ENCODE measurements around the gene FAT2.
"Not testable (repeated sequence)": the region's sequence is repeated elsewhere in the genome, so short reads cannot be mapped to it uniquely, and the experiment has no call there.

Gene FAT2

DNA sequence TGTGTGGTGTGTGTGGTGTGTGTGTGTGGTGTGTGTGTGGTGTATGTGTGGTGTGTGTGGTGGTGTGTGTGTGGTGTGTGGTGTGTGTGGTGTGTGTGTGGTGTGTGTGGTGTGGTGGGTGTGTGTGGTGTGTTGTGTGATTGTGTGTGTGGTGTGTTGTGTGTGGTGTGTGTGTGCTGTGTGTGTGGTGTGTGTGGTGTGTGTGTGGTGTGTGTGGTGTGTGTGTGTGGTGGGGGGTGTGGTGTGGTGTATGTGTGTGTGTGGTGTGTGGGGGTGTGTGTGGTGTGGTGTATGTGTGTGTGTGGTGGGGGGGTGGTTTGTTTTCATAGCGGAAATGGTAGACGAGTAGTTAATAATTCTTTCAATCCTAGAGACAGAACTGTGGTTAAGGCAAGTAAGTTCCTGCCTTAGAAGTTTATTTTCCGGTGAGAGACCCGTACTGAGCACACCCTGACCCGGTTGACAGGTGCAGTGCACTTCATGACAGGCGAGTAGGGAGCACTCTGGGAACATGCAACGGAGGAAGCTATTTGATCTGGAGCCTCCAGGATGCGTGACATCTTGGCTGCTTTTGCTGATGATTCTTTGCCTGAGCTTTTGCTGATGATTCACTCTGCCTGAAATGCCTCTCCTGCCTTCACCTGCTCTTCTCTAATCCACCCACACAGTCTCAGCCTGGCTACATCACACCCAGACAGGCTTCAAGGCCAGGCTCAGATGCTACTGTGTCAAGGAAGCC, 21.7 kb upstream of the FAT2 start:
- DNase-seq, result peak; percentile 77

DNA sequence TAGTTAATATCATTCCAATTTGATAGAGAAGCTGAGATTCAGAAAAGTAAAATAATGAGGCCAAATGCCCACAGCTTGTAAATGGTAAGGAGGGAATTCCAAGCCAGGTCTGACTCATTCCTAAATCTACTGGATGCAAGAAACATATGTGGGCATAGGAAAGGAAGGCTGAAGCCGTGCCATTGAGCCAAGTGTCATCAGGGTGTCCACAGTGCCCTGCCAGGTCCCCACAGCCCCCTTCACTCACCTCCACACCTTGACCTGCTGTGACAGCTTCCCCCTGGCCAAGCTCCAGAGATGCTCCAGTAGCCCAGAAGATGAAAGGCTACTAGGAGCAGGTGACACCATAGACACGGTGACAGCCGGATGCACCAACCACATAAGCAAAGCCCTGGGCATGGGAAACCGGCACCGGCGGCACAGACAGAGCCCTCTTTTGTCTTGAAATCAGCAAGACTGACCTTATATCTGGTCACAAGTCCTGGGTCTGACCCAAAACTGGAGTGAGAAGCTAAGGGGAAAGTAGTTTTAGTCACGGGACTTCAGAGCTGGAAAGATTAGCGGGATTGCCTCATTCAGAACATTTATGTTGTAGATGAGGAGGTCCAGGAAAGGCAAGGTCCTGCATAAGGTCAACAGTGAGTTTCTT, 20.1 kb upstream of the FAT2 start:
- no peak for DNase-seq

DNA sequence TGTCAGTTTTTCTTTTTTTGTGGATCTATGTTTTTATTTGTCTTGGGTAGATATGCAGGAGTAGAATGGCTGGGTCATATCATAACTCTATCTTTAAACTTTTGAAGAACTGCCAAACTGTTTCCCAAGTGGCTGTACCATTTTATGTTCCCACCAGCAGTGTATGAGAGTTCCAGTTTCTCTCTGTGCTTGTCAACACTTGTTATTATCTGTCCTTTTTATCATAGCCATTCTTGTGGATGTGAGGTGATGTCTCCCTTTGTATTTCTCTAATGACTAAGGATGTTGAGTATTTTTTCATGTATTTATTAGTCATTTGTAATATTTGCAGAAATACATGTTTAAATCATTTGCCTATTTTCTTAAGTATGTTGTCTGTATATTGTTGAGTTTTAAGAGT, 17.4 kb upstream of the FAT2 start:
- DNase-seq, result no peak

- no peak for DNase-seq
Measured at GRCh38 chr5:151607304-151607703, 16.2 kb upstream of the FAT2 start.

DNA sequence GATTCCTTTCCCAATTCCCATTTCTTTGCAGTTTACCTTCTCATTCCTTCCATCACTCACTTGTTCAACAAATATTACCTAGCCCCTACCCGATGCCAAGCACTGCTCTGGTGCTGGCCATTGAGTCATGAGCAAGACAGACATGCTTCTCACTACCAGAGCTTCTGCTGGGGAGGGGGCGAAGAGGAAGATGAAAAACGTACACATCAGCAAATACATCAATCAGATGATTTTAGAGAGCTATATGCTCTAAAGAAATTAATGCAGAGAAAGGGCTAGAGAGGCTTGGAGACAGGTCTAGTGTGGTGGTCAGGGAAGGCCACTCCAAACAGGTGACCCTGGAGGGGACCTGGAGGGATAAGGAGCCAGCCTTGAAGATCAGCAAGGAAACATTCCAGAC, 14.4 kb upstream of the FAT2 start:
- DNase-seq, result no peak

DNA sequence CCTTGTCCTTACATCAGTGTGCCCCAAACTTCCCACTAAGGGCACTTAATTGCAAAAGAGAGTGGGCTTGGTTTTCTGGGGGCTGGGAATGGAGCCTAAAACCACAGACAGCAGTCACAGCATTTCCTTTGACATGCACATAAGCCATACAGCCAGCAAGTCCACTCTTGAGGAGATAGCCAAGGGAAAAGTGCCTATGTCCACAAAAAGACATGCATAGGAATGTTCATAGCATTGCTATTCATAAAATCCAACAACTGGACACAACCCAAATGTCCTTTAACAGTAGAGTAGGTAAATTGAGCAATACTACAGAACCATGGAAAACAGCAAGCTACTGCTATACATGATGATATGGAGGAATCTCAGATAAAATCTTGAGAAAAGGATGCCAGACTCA, 11.7 kb upstream of the FAT2 start:
- DNase-seq, result no peak

DNA sequence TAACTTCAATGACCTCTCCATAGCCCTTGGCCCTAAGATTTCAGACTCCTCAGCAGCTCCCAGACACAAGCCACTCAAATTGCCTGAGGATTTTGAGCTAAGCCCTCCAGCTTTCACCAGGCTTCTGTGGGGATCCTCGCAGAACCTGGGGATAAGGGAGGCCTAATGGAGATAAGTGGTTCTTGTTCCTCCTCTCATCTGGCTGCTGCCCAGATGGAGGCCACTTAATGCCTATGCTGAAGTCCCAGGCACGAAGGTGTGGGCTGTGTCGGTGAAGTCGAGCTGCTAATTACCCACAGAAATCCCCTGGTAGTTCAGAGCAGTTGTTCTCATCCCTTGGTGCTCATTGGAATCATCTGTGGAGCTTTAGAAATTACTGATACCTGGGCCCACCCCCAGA, 10.3 kb upstream of the FAT2 start:
- no peak for DNase-seq

DNA sequence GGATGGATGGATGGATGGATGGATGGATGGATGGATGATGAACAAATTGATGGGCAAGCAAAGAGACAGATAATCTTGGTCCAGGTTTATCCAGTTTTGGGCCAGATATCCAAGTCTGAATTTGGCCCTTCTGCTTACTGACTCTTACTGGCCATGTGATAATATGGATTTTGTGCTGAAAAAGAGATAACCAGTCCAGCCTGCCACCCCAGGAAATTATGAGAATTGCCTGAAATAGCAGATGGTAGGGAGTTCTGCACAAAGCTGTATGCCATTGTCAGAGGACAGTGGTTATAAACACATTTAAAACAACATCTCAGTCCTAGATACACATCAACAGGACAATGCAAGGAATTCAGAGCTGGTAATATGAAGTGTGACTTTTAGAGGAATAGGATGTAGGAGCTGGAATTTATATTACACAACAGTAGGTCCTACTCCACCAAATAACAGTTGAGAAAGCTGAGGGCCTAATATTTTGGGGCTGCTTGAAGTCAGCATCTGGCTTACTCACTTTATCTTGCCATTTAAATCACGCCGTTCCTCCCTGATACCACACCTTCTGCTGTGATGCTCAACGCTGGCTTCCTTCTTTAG, 9.0 kb upstream of the FAT2 start:
- DNase-seq, result no peak

GRCh38 chr5:151598984-151599383, 7.9 kb upstream of the FAT2 start:
- no peak for DNase-seq

GRCh38 chr5:151598549-151598948, 7.4 kb upstream of the FAT2 start:
- DNase-seq, result no peak

GRCh38 chr5:151597749-151598148, 6.6 kb upstream of the FAT2 start:
- no peak for DNase-seq

- no peak for DNase-seq
Measured at GRCh38 chr5:151596828-151597539, 5.9 kb upstream of the FAT2 start.

DNA sequence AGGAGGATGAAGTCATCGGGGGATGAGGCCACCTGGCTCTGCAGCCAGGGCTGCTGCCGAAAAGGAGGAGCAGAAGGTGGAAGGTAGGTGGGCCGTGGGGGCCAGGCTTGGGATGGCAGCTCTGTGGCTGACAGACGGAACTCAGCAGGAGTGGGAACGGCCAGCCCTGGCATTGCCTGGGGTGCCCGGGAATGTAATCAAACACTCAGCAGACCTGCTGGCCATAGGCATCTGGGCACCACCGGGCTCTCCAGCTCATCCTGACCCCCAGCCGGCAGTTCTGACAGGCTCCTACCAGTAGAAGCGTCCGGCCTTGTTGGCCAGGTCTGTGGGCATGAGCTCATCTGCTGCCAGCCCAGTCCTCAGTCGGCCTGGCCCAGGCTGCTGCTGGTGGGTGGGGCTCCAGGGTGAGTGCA, 4.3 kb upstream of the FAT2 start:
- DNase-seq, result no peak

GRCh38 chr5:151592855-151593408, 1.8 kb upstream of the FAT2 start:
- DNase-seq, result no peak

DNA sequence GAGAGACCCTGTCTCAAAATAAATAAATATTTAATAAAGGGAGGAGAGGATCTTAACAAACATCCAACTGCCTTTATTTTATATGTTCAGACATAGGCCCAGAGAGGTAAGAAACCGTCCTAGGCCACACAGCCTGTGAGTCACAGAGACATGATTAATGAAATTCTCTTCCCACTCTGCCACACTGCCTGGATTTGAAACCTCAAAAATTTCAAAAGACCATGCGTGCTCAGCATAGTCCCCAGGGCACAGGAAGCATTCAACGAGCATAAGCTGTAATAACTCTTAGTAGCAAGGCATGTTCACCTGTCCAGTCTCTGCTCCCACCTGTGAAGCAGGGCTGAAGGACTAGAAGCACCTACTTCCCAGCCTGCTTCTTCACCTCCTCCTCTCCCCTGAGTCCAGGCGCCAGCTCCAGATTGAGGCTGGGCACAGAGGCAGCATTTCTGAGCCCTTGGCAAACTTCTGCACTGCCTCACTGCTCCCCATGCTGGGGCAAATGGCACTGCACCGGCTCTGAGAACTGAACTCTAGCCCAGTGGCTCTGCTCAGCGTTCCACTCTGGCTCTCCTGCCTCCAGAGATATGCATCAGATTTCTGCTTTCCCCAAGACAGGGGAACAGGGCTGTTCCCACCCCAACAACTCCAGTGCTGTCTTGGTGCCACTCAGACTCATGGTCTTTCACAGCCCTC, 1.1 kb downstream of the FAT2 start:
- no peak for DNase-seq

- DNase-seq, result no peak
Measured at GRCh38 chr5:151587796-151588555, 3.2 kb downstream of the FAT2 start.

DNA sequence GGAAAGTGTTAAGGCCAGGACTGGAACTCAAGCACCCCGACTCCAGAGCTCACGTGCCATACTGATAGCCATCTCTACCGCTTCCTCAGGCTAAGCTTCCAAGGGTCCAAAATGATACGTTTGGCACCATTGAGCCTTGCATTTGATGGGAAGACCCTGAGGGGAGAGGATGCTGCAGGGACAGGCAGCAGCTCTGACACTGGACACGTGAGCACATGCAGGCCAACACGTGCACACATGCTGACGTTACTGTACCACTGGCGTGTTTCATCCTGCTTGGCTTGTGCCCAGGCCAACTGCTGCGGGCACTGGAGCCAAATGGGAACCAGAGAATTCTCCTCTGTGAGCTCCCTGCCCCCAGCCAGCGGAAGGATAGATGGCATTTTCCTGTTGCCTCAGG, 5.2 kb downstream of the FAT2 start:
- DNase-seq, result no peak

- not testable (repeated sequence) for DNase-seq
Measured at GRCh38 chr5:151585344-151585743, 5.8 kb downstream of the FAT2 start.

- DNase-seq, result no peak
Measured at GRCh38 chr5:151584057-151584937, 6.8 kb downstream of the FAT2 start.

- DNase-seq, result no peak
Measured at GRCh38 chr5:151581812-151582583, 9.1 kb downstream of the FAT2 start.

Data from CD4-positive, alpha-beta T cell treated with Interleukin-17A for 4 hours (primary cell).